HG03378 (cell line): Measurements from ENCODE around the gene EFTUD2.
"Not testable (repeated sequence)": the region's sequence is repeated elsewhere in the genome, so short reads cannot be mapped to it uniquely, and the experiment has no call there.

Experiments
- ATAC-seq: cut with Tn5 transposase; IDR thresholded peaks from one replicate; pipeline ENCODE4 v1.9.1; 2021; ENCODE audit warnings: mild to moderate bottlenecking, moderate library complexity; ENCODE audit not compliant: unreplicated experiment

EFTUD2 gene

DNA sequence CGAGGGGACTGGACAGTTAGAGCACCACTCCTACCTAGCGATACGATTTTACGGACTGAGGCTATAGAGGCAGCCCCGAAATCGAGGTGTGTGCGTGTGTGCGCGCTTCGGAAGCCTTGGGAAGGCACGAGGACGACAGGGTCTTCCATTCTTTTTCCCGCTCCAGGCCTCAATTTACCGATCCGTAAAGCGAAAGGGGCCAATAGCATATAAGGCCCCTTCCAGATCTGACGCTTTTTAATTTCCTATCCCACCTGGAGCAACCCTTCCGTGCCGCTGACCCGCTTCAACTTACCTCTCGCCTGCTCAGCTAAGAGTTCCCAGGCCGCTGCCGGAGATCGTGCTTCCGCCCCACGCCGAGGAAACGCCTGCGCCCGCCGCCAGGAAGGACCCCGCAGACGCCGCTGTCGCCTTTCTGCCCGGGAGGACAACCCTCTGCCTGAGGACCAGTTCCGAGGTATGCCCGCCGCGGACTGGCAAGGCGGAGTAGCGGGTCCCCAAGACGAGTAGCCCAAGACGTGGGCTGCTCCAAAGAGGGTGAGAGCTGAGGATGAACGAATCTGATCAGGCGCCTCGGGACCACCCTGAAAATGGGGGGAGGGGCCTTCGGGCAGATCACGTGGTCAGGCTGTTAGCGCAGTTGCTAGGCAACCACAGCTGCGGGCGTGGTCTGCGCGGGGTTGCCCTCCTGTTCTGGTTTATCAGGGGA is at the start of gene EFTUD2:
Gene EFTUD2 (minus strand): TSS at position 372 of the 709 bp plus-strand sequence. CDS start 4,924 bp downstream, outside the sequence.
- peak; percentile 55 for ATAC-seq

DNA sequence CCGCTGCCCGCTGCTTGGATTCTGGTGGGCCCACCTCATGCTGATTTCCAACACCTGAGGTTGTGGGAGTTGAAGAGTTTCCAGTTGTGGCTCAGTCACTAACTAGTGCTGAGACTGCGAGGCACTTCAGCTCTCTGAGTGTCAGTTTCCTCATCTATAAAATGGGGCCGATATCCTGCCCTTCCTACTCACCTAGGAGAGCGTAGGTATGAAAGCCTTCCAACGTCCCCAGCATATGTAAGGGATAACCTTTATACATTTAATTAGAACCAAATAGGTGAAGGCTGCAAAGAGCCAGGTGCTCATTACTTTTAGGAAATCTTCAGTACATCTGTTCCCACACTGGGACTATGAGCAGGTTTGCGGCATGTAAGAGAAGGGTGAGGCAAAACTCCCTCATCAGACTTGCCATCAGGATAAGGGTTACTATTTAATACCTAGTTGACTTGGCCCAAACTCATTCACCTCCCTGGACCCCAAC is 49.1 kb upstream of the EFTUD2 start:
- no peak for ATAC-seq

DNA sequence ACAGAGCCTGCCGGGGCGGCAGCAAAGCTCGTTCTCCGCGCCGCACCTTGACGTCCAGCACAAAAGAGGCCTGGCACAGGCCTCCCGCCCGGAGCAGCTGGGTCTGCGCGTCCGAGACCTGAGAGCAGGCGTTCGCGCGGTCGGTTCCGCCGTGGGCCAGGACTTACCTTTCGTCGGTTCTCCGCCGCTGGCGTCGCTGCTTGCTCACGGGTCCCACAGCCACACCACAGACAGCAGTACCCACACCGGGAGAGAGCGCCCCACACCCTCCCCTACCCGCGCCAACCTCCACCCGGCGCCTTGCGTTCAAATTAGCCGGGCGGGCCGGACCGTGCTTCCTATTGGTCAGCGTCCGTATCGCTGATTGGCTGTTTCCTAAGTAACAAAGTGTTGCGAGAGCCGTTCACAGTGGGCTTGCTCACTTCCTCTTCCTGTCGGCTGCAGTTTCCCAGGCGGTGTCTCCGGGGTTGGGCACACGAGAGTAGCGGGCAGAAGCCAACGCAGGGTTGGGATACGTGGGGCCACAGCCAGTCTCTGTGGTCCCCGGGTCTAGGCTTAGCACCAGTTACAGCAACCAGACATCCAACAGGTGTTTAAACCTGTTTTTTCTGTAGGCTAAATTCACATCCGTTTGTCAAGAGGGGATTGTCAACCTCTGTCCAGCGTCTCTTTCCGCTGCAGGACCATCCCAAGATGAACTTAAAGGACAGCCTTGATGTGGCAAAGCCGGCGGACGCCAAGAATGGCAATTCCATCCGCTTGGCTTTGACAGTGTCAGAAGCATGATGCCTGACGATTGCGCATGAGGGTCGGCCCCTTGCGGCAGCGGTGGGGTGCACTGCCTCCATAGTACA is 48.4 kb upstream of the EFTUD2 start, which contains the start of gene KIF18B:
Gene KIF18B (minus strand): TSS at position 313 of the 854 bp plus-strand sequence. CDS start 11,429 bp downstream, outside the sequence.
- ATAC-seq, result peak; percentile 78

DNA sequence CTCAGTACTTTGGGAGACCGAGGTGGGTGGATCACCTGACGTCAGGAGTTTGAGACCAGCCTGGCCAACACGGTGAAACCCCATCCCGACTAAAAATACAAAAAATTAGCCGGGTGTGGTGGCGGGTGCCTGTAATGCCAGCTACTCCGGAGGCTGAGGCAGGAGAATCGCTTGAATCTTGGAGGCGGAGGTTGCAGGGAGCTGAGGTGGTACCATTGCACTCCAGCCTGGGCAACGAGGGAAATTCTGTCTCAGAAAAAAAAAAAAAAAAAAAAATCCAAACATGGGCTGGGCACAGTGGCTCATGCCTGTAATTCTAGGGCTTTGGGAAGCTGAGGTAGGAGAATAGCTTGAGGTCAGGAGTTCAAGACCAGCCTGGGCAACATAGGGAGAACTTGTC is 46.4 kb upstream of the EFTUD2 start:
- not testable (repeated sequence) for ATAC-seq

DNA sequence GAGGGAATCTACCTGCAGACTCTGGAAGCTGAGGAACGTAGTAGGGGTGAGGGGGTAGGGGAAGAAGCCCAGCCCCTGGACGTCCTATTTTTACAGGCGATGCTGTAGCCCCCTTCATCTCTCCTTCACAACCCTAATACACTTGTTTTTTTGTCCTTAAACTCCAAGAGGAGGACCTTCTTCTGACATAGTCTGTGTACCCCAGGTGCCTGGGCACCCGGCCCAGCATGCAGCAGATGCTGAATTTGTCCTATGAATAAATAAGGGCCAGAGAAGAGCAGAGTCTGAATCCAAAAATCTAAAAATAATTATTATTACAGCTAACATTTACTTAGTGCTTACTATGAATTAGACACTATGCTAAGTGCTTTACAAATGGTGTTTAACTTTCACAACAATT is 43.2 kb upstream of the EFTUD2 start:
- no peak for ATAC-seq

DNA sequence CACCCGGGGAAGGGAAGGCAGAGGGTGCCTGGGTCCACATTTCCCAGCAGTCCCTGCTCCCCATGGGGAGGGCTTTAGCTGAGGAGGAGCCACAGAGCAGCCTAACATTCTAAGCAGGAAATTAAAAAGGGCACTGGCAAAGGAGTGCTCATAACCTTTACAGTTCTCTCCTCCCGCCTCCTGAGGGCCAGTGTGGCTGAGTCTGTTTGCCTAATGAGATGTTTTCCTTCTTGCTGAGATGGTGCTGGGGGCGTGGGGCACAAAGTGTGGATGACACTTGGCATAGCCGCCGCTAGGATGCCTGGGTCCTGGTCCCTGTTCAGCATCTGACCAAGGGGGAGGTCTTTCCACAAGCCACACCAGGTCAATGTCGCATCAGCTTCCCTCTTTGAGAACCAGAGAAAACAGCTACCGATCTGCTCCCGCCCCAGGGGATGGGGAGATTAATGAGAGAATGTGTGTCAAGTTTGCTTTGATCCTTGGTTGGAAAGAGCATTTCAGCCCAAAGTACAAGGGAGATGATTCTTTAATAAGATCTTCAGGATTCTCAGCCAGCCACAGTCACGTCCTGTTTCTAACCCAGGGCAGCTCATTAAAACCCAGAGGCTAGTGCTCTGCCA is 42.6 kb upstream of the EFTUD2 start:
- ATAC-seq, result no peak

DNA sequence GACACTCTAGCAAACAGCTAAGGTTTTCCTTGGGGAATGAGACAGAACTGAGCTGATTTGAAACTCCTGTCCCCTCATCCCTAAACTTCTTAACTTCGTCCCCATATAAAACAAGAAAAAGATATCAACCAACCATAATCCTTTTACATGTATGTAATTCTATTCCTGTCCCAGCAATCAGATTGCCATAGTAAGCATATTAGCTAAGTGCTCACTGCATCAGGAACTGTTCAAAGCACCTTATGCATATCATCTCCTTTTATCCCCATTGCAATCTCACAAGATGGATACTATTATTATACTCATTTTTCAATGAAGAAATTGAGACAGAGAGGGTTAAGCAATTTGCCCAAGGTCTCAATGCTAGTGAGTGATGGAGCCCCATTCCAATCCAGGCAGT is 41.5 kb upstream of the EFTUD2 start:
- no peak for ATAC-seq

DNA sequence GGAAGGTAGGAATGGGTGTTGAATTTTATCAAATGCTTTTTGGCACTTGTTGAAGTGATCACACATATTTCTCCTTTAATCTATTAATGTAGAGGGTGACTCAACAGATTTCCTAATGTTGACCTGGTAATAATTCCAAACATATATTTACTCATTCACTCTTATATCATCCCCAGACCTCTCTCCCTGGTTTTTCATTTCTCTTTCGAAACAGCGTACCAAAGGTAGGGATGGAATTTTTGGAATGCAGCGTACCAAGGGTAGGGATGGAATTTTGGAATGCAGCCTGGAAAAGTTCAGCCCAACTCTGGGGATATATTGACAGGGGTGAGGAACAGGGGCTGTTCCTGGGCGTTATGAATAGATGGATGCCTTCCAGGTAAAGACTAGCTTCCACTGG is 41.1 kb upstream of the EFTUD2 start:
- ATAC-seq, result no peak

DNA sequence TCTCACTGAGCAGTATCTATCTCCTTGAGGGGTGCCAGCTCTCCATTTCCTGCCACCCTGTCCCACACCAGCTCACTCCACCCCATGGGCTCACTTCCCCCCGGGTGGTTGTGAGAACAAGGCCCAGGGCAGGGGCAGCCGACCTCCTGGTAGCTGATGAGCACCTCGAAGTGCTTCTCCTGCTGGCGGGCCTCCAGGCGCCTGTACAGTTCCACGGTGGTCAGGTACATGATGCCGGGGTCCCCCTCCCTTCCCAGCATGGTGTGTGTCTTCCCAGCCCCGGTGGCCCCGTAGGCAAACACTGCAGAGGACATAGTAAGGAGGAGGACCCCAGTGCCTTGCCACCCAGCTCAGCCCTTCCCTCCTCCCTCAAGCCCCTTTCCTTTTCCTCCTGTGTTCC is 35.9 kb upstream of the EFTUD2 start:
- ATAC-seq, result no peak

DNA sequence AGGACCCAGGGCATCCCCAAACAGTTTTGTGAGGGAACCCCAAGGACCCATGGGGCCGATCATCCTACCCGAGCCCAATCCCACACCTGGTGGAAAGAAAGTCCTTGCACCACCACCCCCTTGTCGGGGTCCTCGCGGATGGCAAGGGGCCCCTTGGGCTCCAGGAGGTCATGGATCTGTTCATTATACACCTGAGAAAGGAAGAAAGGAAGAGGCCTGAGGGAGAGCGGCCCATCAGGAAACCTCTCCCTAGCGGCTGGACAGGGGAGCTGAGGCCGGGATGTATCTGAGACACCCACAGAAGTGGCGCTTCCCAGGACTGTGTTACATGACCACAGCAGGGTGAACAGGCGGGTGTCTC is 35.5 kb upstream of the EFTUD2 start:
- no peak for ATAC-seq

DNA sequence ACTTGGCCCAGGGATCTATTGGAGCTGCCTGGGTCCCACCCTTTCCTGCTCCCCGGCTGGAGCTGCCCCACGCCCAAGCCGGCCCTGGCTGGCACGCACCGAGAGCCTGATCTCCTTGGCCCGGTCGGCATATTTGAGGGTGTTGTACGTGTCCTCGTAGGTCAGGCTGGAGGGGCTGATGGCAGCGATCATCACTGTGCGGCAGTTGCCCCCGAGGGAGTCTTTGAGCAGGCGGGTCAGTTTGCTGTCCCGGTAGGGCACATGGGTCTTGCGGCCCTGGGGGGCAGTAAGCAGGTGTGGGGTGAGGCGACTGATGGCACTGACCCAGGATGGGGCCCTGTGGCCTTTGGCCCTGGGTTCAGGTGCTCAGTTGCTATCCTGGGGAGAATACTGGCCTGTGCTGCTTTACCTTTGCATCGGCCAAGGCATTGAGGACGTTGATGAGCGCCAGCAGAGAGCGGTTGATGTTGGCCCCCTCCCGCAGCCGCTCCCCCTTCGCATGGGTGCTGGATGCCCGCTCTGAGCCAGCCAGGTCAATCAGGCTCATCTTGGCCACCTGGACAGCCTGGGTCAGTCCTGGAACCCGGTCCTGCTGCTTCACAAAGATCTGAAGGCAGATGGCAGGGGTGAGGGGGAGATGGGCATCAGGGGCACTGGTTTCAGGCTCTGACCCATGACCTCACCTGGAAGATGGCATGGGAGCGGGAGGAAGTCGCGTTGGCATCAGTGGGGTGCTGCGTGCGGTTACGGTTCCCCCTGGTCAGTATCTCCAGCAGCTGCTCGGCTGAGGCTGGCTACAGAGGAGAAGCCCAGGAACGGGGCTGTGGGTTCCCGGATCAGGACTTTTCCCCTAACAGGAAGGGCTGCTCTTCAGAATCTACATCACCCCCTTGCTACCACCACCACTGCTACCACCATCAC is 34.8 kb upstream of the EFTUD2 start:
- ATAC-seq, result no peak

DNA sequence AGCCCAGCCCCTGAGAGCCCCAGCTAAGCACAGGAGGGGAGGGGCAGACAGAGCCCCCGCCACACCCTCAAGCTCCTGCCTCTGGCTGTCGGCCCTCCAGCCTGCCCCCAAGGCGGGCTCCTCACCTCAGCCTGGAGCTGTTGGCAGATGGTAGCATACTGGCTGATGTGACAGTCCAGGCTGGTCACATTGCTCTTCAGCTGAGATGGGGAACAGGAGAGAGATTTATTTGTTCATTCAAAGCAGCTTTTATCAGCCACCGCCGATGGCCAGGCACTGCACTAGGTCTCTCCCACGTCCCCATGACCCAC is 33.5 kb upstream of the EFTUD2 start:
- ATAC-seq, result no peak

DNA sequence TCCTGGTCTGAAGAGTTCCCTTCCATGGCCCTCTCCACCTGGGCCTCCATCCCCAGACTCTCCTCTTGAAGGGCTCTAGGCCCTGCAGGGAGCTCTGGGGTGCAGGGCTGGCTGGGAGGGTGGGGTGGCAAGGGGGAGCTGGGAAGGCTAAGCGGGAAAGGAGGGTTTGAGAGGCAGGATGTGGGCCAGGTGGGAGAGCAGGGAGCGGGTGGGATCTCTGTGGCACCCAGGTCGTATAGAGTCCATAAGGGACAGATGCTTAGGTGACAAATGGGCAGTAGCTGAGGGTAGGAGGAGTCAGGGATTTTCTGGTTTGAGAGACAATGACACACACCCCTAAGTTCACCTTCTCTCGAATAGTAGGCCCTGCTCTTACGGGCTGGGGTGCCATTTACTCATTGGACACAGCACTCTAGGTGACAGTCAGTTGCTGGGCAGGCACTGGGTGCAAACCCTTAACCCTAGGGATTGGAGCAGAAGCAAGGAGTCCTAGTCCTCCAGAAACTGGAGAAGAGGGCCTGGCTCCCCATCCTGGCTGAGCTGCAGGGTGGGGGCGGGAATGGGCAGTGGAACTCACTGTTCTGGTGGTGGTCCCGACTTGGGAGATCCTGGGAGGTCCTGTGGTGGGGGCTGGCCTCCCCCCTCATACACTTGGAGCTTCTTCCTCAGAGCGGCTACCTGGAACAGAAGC is 33.0 kb upstream of the EFTUD2 start:
- ATAC-seq, result no peak

DNA sequence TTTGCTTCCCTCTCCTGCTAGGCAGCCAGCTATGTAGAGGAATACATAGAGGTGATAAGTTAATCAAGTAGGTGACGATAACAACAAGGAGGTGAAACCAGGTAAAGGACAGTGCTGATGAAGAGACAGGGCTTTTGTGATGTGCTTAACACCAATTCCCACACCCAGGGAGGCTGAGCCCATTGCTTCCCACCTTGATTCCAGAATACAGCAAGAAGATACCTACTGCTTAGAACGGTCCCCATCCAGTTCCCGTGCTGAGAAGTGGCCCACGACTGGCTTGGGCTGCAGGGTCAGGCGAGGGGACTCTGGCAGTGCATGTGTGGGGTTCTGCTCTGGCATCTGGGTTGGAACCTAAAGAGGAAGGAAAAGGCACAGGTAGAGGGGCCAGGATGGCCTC is 32.1 kb upstream of the EFTUD2 start:
- ATAC-seq, result no peak

DNA sequence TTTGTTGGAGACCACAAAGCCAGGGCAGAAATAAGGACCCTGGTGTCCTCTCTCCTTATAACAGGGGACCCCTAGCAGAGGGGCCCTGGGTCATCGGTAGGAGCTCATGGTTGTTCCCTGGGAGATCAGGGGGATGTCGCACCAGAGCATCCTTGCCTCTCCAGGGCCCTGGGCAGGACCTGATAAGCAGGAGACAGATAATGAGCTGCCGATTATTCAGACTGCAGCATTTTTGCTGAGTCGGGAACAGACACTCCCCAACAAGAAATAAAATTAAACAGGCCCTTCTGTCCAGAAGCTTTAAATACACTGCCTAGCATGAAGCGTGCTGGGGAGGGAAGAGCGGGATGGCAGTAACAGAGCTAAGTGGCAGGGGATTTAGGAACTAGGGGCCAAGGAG is 31.4 kb upstream of the EFTUD2 start:
- no peak for ATAC-seq

DNA sequence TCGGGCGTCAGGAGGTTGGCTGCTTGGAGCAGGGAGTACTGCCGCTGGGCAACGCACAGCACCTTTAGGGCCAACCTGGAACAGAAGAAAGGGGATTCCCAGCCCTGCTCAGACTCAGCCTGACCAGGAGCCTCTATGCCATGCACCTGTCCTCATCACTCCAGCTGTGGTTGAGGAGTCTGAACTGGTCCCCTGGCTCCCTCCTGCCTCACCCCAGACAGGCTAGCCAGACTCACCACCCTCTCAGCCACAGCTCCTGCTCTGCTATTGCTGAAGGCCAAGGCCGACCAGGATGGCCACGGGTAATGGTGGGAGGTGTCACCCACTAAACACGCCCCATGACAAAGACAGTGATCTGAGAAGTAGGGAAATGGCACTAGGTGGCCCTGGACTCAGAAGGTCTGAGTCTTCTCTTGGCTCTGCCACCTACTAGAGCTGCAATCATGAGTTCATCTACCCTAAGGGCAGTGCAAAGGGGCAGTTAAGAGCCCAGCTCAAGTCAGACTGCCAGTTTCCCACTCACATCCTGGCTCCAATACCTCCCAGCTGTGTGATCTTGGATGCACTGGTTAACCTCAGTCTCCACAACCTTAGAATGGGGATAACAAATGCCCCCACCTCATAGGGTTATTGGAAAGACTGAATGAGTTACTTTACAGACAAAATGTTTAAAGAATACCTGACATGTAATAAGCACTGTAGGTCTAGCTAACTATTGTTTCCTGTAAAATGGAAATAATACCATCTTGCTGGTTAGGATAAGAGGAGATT is 29.9 kb upstream of the EFTUD2 start:
- no peak for ATAC-seq

DNA sequence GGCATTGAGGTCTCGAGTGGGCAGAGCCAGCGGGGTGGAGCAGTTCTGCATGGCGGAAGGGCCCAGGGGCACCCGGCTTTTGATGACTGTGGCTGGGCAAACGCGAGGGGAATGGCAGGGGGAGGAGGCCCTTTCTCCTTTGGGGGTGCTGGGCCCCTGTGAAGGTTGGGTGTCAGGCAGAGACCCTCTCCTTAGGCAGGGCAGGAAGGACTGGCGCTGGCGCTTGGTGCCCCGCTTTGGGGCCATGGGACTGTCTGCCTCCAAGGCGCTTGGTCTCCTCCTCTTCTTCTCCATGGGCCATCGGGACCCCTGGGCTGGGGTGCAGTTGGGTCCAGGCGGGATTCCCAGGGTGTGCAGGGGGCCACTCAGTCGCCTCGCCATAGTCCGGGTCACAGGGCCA is 28.9 kb upstream of the EFTUD2 start:
- ATAC-seq, result no peak

DNA sequence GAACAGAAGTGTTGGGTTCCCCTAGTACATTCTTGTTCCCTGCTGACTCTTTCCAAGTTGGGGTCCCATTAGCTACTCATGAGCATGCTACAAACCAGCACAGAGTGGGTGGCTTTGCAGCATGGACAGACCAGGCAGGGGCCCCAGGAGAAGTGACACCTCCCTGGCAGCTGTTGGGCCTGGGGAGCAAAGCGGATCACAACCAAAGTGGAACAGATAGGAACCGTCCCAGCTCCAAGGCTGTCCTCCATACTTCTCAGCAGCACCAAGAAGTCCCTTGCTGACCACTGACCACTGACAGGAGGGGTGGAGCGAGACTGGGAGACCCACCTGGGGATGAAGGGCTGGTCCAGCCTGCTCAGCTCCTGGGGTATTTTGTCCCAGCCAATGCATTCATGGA is 28.5 kb upstream of the EFTUD2 start:
- ATAC-seq, result no peak

DNA sequence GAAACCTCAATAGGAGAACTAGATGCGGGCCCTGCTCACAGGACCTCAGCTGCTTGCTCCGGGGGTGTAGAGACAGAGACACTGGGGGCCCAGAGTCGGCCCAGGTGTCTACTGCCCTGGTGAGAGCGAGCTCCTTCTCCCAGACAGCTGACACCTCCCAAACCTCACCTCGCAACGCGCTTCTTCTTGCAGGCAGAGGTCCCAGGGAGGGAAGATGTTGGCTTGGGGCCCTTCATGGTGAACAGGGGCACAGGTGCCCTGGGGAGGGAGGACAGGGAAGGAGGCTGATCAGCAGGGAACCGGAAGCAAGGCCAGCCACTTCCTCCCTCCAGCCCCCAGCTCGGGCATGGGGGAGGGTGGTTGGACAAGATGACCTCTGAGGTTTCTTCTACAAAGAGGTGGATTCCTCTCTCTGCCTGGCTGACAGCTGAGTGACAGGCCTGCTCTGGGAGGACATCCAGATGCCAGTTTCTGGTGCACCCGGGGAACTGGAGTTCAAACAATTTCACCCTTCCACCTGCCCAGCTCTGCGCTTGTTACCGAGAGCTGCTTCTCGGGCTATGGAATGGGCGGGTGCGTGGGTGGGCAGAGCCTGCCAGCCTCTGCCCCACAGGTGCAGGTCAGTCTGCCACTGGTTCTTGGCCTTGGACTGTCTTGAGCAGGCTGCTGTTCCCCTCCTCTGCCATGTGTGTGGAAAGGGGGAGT is 27.7 kb upstream of the EFTUD2 start:
- ATAC-seq, result no peak
